Activated naive CD4-positive, alpha-beta T cell treated with anti-CD3 and anti-CD28 coated beads, Interleukin-2, amount 10 ng/mL, durations not matched to agents 7 days and 5 days (primary cell): Measurements from ENCODE around the gene SELENOI.

Experiments
- CTCF ChIA-PET: fragments of 350-600 bp; sonication (Branson Sonifier 250); formaldehyde crosslinking; loops from one replicate; lab custom pipeline; 2021; ENCODE audit warnings: antibody characterized with exemption; lab: Charles Lee
- DNase-seq: peaks from one replicate; pipeline ENCODE4 v3.0.0-alpha.2; 2020
- H3K27ac Mint-ChIP-seq: one replicate; pipeline ENCODE4 v1.8.0; 2021; ENCODE audit warnings: mild to moderate bottlenecking, moderate library complexity, mixed read lengths
- H3K27me3 Mint-ChIP-seq: one replicate; pipeline ENCODE4 v1.8.0; 2021; ENCODE audit warnings: mild to moderate bottlenecking, mixed read lengths
- H3K36me3 Mint-ChIP-seq: one replicate; pipeline ENCODE4 v1.8.0; 2021; ENCODE audit warnings: mixed read lengths
- H3K4me1 Mint-ChIP-seq: one replicate; pipeline ENCODE4 v1.8.0; 2021; ENCODE audit warnings: mixed read lengths
- H3K4me3 Mint-ChIP-seq: one replicate; pipeline ENCODE4 v1.8.0; 2021; ENCODE audit warnings: mild to moderate bottlenecking, moderate library complexity, mixed read lengths
- H3K9me3 Mint-ChIP-seq: one replicate; pipeline ENCODE4 v1.8.0; 2021; ENCODE audit warnings: mixed read lengths

SELENOI gene

GRCh38 chr2:26421961-26422360, 76.0 kb downstream of the SELENOI start:
- Mint-ChIP-seq H3K27me3 (peaks cover 23% of the 10 kb centered on the region), H3K9me3 (no peaks in the 10 kb centered on the region), H3K36me3 (no peaks in the 10 kb centered on the region), H3K4me3 (no peak overlapping the region), H3K27ac (no peak overlapping the region), H3K4me1 (no peaks in the 10 kb centered on the region)
- DNase-seq = no peak
- CTCF ChIA-PET = interaction anchor here (0.7 kb wide), 1 partner anchor 199 kb away, joined by 3 read pairs; no protein-coding TSS in a partner anchor

- no peak for DNase-seq
- Mint-ChIP-seq H3K27me3 (peaks cover 16% of the 10 kb centered on the region), H3K27ac (no peak overlapping the region), H3K36me3 (no peaks in the 10 kb centered on the region), H3K4me3 (no peak overlapping the region), H3K9me3 (no peaks in the 10 kb centered on the region), H3K4me1 (no peaks in the 10 kb centered on the region)
- CTCF ChIA-PET = no interaction called here
Observed at GRCh38 chr2:26422947-26423629, 77.1 kb downstream of the SELENOI start.

GRCh38 chr2:26423750-26424149, 77.8 kb downstream of the SELENOI start:
- peaks cover 14% of the 10 kb centered on the region for H3K27me3 Mint-ChIP-seq
- H3K36me3 Mint-ChIP-seq = no peaks in the 10 kb centered on the region
- CTCF ChIA-PET = no interaction called here
- no peak for DNase-seq
- no peaks in the 10 kb centered on the region for H3K4me1 Mint-ChIP-seq
- no peak overlapping the region for H3K27ac Mint-ChIP-seq
- H3K9me3 Mint-ChIP-seq = no peaks in the 10 kb centered on the region
- H3K4me3 Mint-ChIP-seq = no peak overlapping the region

- Mint-ChIP-seq H3K27ac (no peak overlapping the region), H3K9me3 (no peaks in the 10 kb centered on the region), H3K36me3 (no peaks in the 10 kb centered on the region), H3K27me3 (peaks cover 14% of the 10 kb centered on the region), H3K4me1 (no peaks in the 10 kb centered on the region), H3K4me3 (no peak overlapping the region)
- CTCF ChIA-PET = no interaction called here
- no peak for DNase-seq
Observed at GRCh38 chr2:26424221-26424620, 78.3 kb downstream of the SELENOI start.

- no peaks in the 10 kb centered on the region for H3K4me1 Mint-ChIP-seq
- H3K4me3 Mint-ChIP-seq = no peak overlapping the region
- no peaks in the 10 kb centered on the region for H3K9me3 Mint-ChIP-seq
- no peak overlapping the region for H3K27ac Mint-ChIP-seq
- H3K36me3 Mint-ChIP-seq = no peaks in the 10 kb centered on the region
- CTCF ChIA-PET = interaction anchor here (0.8 kb wide), 1 partner anchor 116 kb away, joined by 4 read pairs; no protein-coding TSS in a partner anchor
- peaks cover 9% of the 10 kb centered on the region for H3K27me3 Mint-ChIP-seq
- no peak for DNase-seq
Observed at GRCh38 chr2:26428846-26429245, 82.9 kb downstream of the SELENOI start.

- no peak for DNase-seq
- Mint-ChIP-seq H3K4me1 (no peaks in the 10 kb centered on the region), H3K27me3 (peaks cover 9% of the 10 kb centered on the region), H3K36me3 (no peaks in the 10 kb centered on the region), H3K4me3 (no peak overlapping the region), H3K9me3 (no peaks in the 10 kb centered on the region), H3K27ac (no peak overlapping the region)
- CTCF ChIA-PET = no interaction called here
Observed at GRCh38 chr2:26429779-26430578, 84.0 kb downstream of the SELENOI start.

GRCh38 chr2:26430826-26431225, 84.9 kb downstream of the SELENOI start:
- DNase-seq = no peak
- peaks cover 9% of the 10 kb centered on the region for H3K27me3 Mint-ChIP-seq
- no peaks in the 10 kb centered on the region for H3K36me3 Mint-ChIP-seq
- H3K4me1 Mint-ChIP-seq = no peaks in the 10 kb centered on the region
- CTCF ChIA-PET = no interaction called here
- no peak overlapping the region for H3K4me3 Mint-ChIP-seq
- H3K27ac Mint-ChIP-seq = no peak overlapping the region
- H3K9me3 Mint-ChIP-seq = no peaks in the 10 kb centered on the region

GRCh38 chr2:26432363-26432762, 86.4 kb downstream of the SELENOI start:
- CTCF ChIA-PET = interaction anchor here (1.0 kb wide), 1 partner anchor 15 kb away, joined by 5 read pairs; no protein-coding TSS in a partner anchor
- Mint-ChIP-seq H3K4me3 (no peak overlapping the region), H3K9me3 (no peaks in the 10 kb centered on the region), H3K4me1 (no peaks in the 10 kb centered on the region), H3K27ac (no peak overlapping the region), H3K27me3 (peaks cover 9% of the 10 kb centered on the region), H3K36me3 (no peaks in the 10 kb centered on the region)
- no peak for DNase-seq

GRCh38 chr2:26432859-26433258, 86.9 kb downstream of the SELENOI start:
- CTCF ChIA-PET = no interaction called here
- Mint-ChIP-seq H3K36me3 (no peaks in the 10 kb centered on the region), H3K27ac (no peak overlapping the region), H3K9me3 (no peaks in the 10 kb centered on the region), H3K27me3 (peaks cover 9% of the 10 kb centered on the region), H3K4me1 (no peaks in the 10 kb centered on the region), H3K4me3 (no peak overlapping the region)
- DNase-seq = no peak

- Mint-ChIP-seq H3K27me3 (peaks cover 19% of the 10 kb centered on the region), H3K9me3 (no peaks in the 10 kb centered on the region), H3K36me3 (no peaks in the 10 kb centered on the region)
Observed at GRCh38 chr2:26435106-26435505, 89.2 kb downstream of the SELENOI start.

GRCh38 chr2:26438526-26438925, 92.6 kb downstream of the SELENOI start:
- Mint-ChIP-seq H3K27ac (no peak overlapping the region), H3K27me3 (peaks cover 12% of the 10 kb centered on the region), H3K4me1 (no peaks in the 10 kb centered on the region), H3K9me3 (no peaks in the 10 kb centered on the region), H3K4me3 (no peak overlapping the region), H3K36me3 (no peaks in the 10 kb centered on the region)
- no peak for DNase-seq
- CTCF ChIA-PET = no interaction called here

More at GRCh38 chr2:26435106-26435505, 89.2 kb downstream of the SELENOI start:
- no peak for DNase-seq
- no peak overlapping the region for H3K4me3 Mint-ChIP-seq
- H3K4me1 Mint-ChIP-seq = no peaks in the 10 kb centered on the region
- CTCF ChIA-PET = no interaction called here
- no peak overlapping the region for H3K27ac Mint-ChIP-seq

- H3K4me3 Mint-ChIP-seq = no peak overlapping the region
- H3K36me3 Mint-ChIP-seq = no peaks in the 10 kb centered on the region
- H3K4me1 Mint-ChIP-seq = no peaks in the 10 kb centered on the region
- DNase-seq = no peak
- CTCF ChIA-PET = no interaction called here
- peaks cover 11% of the 10 kb centered on the region for H3K27me3 Mint-ChIP-seq
- H3K27ac Mint-ChIP-seq = no peak overlapping the region
- H3K9me3 Mint-ChIP-seq = no peaks in the 10 kb centered on the region
Observed at GRCh38 chr2:26438926-26439325, 93.0 kb downstream of the SELENOI start.

- CTCF ChIA-PET = interaction anchor here (0.9 to 1.2 kb wide), 2 partner anchors 117 to 1109 kb away, joined by 3 read pairs; no protein-coding TSS in a partner anchor
- peaks cover 13% of the 10 kb centered on the region for H3K27me3 Mint-ChIP-seq
- no peak for DNase-seq
- no peaks in the 10 kb centered on the region for H3K9me3 Mint-ChIP-seq
- H3K4me1 Mint-ChIP-seq = no peaks in the 10 kb centered on the region
- no peak overlapping the region for H3K4me3 Mint-ChIP-seq
- no peak overlapping the region for H3K27ac Mint-ChIP-seq
- no peaks in the 10 kb centered on the region for H3K36me3 Mint-ChIP-seq
Observed at GRCh38 chr2:26442301-26442700, 96.4 kb downstream of the SELENOI start.

GRCh38 chr2:26442707-26443106, 96.8 kb downstream of the SELENOI start:
- no peak for DNase-seq
- no peaks in the 10 kb centered on the region for H3K9me3 Mint-ChIP-seq
- H3K27ac Mint-ChIP-seq = no peak overlapping the region
- H3K4me1 Mint-ChIP-seq = no peaks in the 10 kb centered on the region
- CTCF ChIA-PET = interaction anchor here (1.2 kb wide), 1 partner anchor 117 kb away, joined by 3 read pairs; no protein-coding TSS in a partner anchor
- H3K4me3 Mint-ChIP-seq = no peak overlapping the region
- no peaks in the 10 kb centered on the region for H3K36me3 Mint-ChIP-seq
- peaks cover 13% of the 10 kb centered on the region for H3K27me3 Mint-ChIP-seq
